HepG2 (cell line): ENCODE data around the gene CNKSR3. TPM values are rescaled to one million over a fixed set of nuclear protein-coding genes. Genes with fewer than 3 reads are reported as not detected.
A peak's percentile ranks its signal among the peaks of the same experiment; 100 is the strongest.

ENCODE experiments used
- ATAC-seq: fragments of 200-7000 bp; cut with Tn5 transposase; 3 replicates; pipeline ENCODE4 v1.9.1; 2020; ENCODE audit warnings: mild to moderate bottlenecking, moderate library complexity
- BruUV-seq: library from RNA; stranded (reverse); fragments of 400-500 nt; replicated peaks from 2 replicates; lab custom pipeline; 2021; lab: Mats Ljungman, UMichigan
- CTCF ChIA-PET: fragments of 300-600 bp; formaldehyde crosslinking; extraction: SDS; loops from one replicate; lab custom pipeline; 2021; ENCODE audit warnings: low total read pairs, inconsistent platforms, low intra/inter-chr PET ratio; lab: Yijun Ruan, JAX
- POLR2A ChIA-PET: fragments of 350-600 bp; sonication (Branson Sonifier 250); formaldehyde crosslinking; loops from one replicate; lab custom pipeline; 2020; ENCODE audit warnings: antibody characterized with exemption, inconsistent platforms; lab: Yijun Ruan, JAX
- DNase-seq: peaks from one replicate; pipeline ENCODE4 v3.0.0-alpha.2; 2015; ENCODE audit warnings: low spot score
- FAIRE-seq: peaks from 3 replicates; lab custom pipeline; 2011; peaks lifted over from hg19 to GRCh38; lab: Jason Lieb, UNC
- H2AFZ ChIP-seq: one replicate; pipeline ENCODE4 v1.6.1; 2011; ENCODE audit warnings: low read length, inconsistent platforms
- H3K27ac ChIP-seq: fragments of 300-600 bp; 3 replicates; pipeline ENCODE4 v1.8.0; 2011; ENCODE audit warnings: mixed run types, mild to moderate bottlenecking, mixed read lengths, low read length, inconsistent platforms; ENCODE audit not compliant: insufficient read depth; ENCODE audit errors: extremely low read length
- H3K27me3 ChIP-seq, 2 experiments: fragments of 200-600 bp in 1 of 2; 2 replicates in 1 of 2; 3 replicates in 1 of 2; pipeline versions ENCODE4 v1.6.0 to v1.8.0; 2011; ENCODE audit warnings: low read length in 2 of 2, mild to moderate bottlenecking in 2 of 2, moderate library complexity in 2 of 2, inconsistent platforms in 1 of 2; ENCODE audit not compliant: insufficient read depth in 2 of 2, control insufficient read depth in 1 of 2
- H3K36me3 ChIP-seq, 2 experiments: fragments of 200-600 bp in 1 of 2; replicated peaks in 1 of 2; 2 replicates in 1 of 2; 3 replicates in 1 of 2; pipeline versions ENCODE4 v1.5.1 to v1.8.0; 2011; ENCODE audit warnings: low read length in 2 of 2, inconsistent platforms in 1 of 2; ENCODE audit not compliant: insufficient read depth in 2 of 2, control insufficient read depth in 1 of 2
- H3K4me1 ChIP-seq: 2 replicates; pipeline ENCODE4 v1.5.1; 2012; ENCODE audit warnings: low read length, inconsistent platforms; ENCODE audit not compliant: insufficient read depth
- H3K4me2 ChIP-seq: 2 replicates; pipeline ENCODE4 v1.6.0; 2011; ENCODE audit warnings: low read depth, low read length, inconsistent platforms
- H3K4me3 ChIP-seq, 3 experiments: fragments of 200-600 bp in 1 of 3; sonication (generic), shearing (Covaris generic) in 1 of 3; replicated peaks in 1 of 3; 2 replicates each; pipeline ENCODE4 v1.5.1; 2011 to 2016; ENCODE audit warnings: low read length in 3 of 3, inconsistent platforms in 2 of 3, low read depth in 2 of 3, mild to moderate bottlenecking in 2 of 3, control low read depth in 1 of 3, mixed read lengths in 1 of 3; ENCODE audit not compliant: insufficient read depth in 1 of 3
- H3K79me2 ChIP-seq: one replicate; pipeline ENCODE4 v1.6.1; 2011; ENCODE audit warnings: low read length, inconsistent platforms; ENCODE audit not compliant: insufficient read depth
- H3K9ac ChIP-seq: 2 replicates; pipeline ENCODE4 v1.6.0; 2011; ENCODE audit warnings: mild to moderate bottlenecking, low read depth, low read length, inconsistent platforms; ENCODE audit not compliant: insufficient read depth
- H3K9me3 ChIP-seq: 2 replicates; pipeline ENCODE4 v1.5.1; 2012; ENCODE audit warnings: mild to moderate bottlenecking, low read length
- H4K20me1 ChIP-seq: 2 replicates; pipeline ENCODE4 v1.6.0; 2011; ENCODE audit warnings: inconsistent platforms, mild to moderate bottlenecking, low read length, moderate library complexity; ENCODE audit not compliant: insufficient read depth
- FOSL2 ChIP-seq: sonication (generic); formaldehyde crosslinking; IDR thresholded peaks from 2 replicates; pipeline ENCODE4 v1.4.0; 2020; ENCODE audit warnings: missing genetic modification reagents
- PHF21A ChIP-seq: sonication (generic); formaldehyde crosslinking; IDR thresholded peaks from 2 replicates; pipeline ENCODE4 v1.5.0; 2020; ENCODE audit warnings: mild to moderate bottlenecking, missing genetic modification reagents
- ZNF3 ChIP-seq: IDR thresholded peaks from 2 replicates; pipeline ENCODE4 v1.7.0; 2017; ENCODE audit warnings: inconsistent platforms
- ZNF501 ChIP-seq: sonication (generic); formaldehyde crosslinking; IDR thresholded peaks from 2 replicates; pipeline ENCODE4 v1.5.1; 2020; ENCODE audit warnings: mild to moderate bottlenecking, moderate library complexity, missing genetic modification reagents
- ZNF644 ChIP-seq: IDR thresholded peaks from 2 replicates; pipeline ENCODE4 v1.6.1; 2016; ENCODE audit warnings: low read depth
- ZNF652 ChIP-seq: IDR thresholded peaks from 2 replicates; pipeline ENCODE4 v1.6.1; 2016; ENCODE audit warnings: low read depth, borderline replicate concordance
- ZSCAN22 ChIP-seq: sonication (generic); formaldehyde crosslinking; IDR thresholded peaks from 2 replicates; pipeline ENCODE4 v1.4.0; 2020; ENCODE audit warnings: mild to moderate bottlenecking, missing genetic modification reagents
- WGBS: methylation state at CpG from one replicate; pipeline ENCODE4 v1.1.6; 2017; ENCODE audit warnings: low lambda C conversion rate; 5-methylcytosine and 5-hydroxymethylcytosine counted together
- in situ Hi-C: cut with HindIII; loops from 2 replicates; pipeline ENCODE4 v1.10.0; 2017; ENCODE audit warnings: low pct_unique_long_range_greater_than_20kb; ENCODE audit not compliant: extremely low pct_ligation_motif_present
- intact Hi-C: fragments of 100-400 bp; cut with micrococcal nuclease; formaldehyde crosslinking; loops from one replicate; pipeline ENCODE4 v1.10.0; 2022; ENCODE audit not compliant: unreplicated experiment
- polyA plus RNA-seq, 8 experiments: library from polyadenylated mRNA; depleted of rRNA in 3 of 8; stranded (reverse) in 7 of 8; unstranded in 1 of 8; fragments of >200 nt; fragmentation: Illumina TruSeq in 4 of 8; extraction: Trizol in 4 of 8; gene quantifications; 2 replicates each; pipeline versions ENCODE4 v1.2.1 to v1.2.3, GENCODE V29; 2011 to 2016; ENCODE audit warnings: low read depth in 4 of 8, missing spikeins in 1 of 8, mixed read lengths in 1 of 8; ENCODE audit not compliant: insufficient read depth in 1 of 8
- total RNA-seq, 5 experiments: library from RNA; depleted of rRNA; stranded (reverse); fragments of >200 nt; fragmentation: Illumina TruSeq; extraction: Trizol; gene quantifications; 2 replicates each; pipeline ENCODE4 v1.2.3, GENCODE V29; 2016; ENCODE audit warnings: low read depth in 1 of 5

Gene CNKSR3
- total and polyA plus RNA-seq, 2 of the 13 experiments (the other 11 are each of a cell fraction or from before 2014, with no cell fraction given) = 9.2 to 38.6 TPM

GRCh38 chr6:154359679-154360078 is 150.8 kb downstream of the CNKSR3 start (continued):
- TF ChIP-seq FOSL2 (CRISPR knock-in tag) = peak; percentile 69

- CTCF ChIA-PET = no interaction called here
- Histone ChIP-seq H2AFZ (peak overlapping the region; percentile 12), H3K27me3 (peaks cover 0 to 8% of the 10 kb centered on the region in 2 experiments; a peak in 2 of 5 replicates), H3K79me2 (no peaks in the 10 kb centered on the region), H3K27ac (no peak overlapping the region), H3K9me3 (no peaks in the 10 kb centered on the region), H3K4me1 (peaks cover 11% of the 10 kb centered on the region; the same call in 1 of the 2 replicates), H3K9ac (no peak overlapping the region), H3K4me2 (peak overlapping the region; percentile 14; the same call in 1 of the 2 replicates), H3K36me3 (no peaks in the 10 kb centered on the region), H4K20me1 (no peaks in the 10 kb centered on the region), H3K4me3 (no peak overlapping the region)
- no TSS peak for BruUV-seq
- peak; percentile 67 for ATAC-seq
- intact Hi-C loops = no loop called here
- no peak for FAIRE-seq
- TF ChIP-seq ZNF501 (CRISPR knock-in tag) (0 out of 2 replicates have a peak, but pooled peaks have one; percentile 27), ZNF644 (no peak)
- POLR2A ChIA-PET = no interaction called here
- 32% methylated on average over 10 of the region's 10 CpGs for WGBS
- in situ Hi-C loops = no loop called here
- DNase-seq = no peak
Observed at GRCh38 chr6:154359161-154359574, 151.3 kb downstream of the CNKSR3 start.

DNA sequence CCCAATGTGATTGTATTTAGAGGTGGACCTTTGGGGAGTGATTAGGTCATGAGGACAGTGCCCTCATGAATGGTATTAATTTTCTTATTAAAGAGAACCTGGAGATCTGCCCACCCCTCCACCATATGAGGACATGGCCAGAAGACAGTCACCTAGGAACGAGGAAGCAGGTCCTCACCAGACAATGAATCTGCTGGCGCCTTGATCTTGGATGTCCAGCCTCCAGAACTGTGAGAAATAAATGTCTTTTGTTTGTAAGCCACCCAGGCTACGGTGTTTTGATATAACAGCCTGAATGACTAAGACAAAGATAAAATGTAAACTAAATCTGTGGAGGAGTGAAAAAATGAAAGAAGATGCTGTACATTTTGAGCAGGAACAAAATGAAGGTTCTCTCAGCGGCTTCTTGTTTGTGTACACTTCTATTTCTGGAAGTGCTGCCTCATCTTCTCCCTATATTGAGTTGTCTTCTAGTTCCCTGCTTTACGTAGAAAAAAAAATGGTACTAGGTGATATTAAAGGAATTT is 152.4 kb downstream of the CNKSR3 start:
- in situ Hi-C loops = no loop called here
- H3K79me2 ChIP-seq = no peaks in the 10 kb centered on the region
- CTCF ChIA-PET = no interaction called here
- BruUV-seq = no TSS peak
- H3K4me1 ChIP-seq = peaks cover 11% of the 10 kb centered on the region; the same call in 1 of the 2 replicates
- H3K4me3 ChIP-seq = no peak overlapping the region
- H3K4me2 ChIP-seq = no peak overlapping the region
- peaks cover 0 to 6% of the 10 kb centered on the region in 2 experiments; a peak in 2 of 5 replicates for H3K27me3 ChIP-seq
- TF ChIP-seq ZNF652 (CRISPR knock-in tag) (no peak), ZNF3 (CRISPR knock-in tag) (no peak), ZSCAN22 (CRISPR knock-in tag) (no peak), PHF21A (CRISPR knock-in tag) (no peak)
- no peak overlapping the region for H3K27ac ChIP-seq
- DNase-seq = no peak
- H3K9me3 ChIP-seq = no peaks in the 10 kb centered on the region
- intact Hi-C loops = no loop called here
- no peaks in the 10 kb centered on the region for H3K36me3 ChIP-seq
- H4K20me1 ChIP-seq = no peaks in the 10 kb centered on the region
- POLR2A ChIA-PET = no interaction called here
- 48% methylated on average over 5 of the region's 5 CpGs for WGBS
- FAIRE-seq = no peak
- H2AFZ ChIP-seq = no peak overlapping the region
- no peak for ATAC-seq
- H3K9ac ChIP-seq = no peak overlapping the region
